Neutrophil (primary cell): ENCODE measurements around the gene RPL7A.
A peak's percentile ranks its signal among the peaks of the same experiment; 100 is the strongest.

ENCODE experiments used
- H3K27ac ChIP-seq: fragments of 200-600 bp; sonication (generic); 2 replicates; pipeline ENCODE4 v1.5.1; 2016; ENCODE audit warnings: mild to moderate bottlenecking, moderate library complexity
- H3K27me3 ChIP-seq: fragments of 200-600 bp; sonication (generic); 2 replicates; pipeline ENCODE4 v1.6.0; 2016; ENCODE audit warnings: mild to moderate bottlenecking
- H3K36me3 ChIP-seq: fragments of 200-600 bp; sonication (generic); 2 replicates; pipeline ENCODE4 v1.5.1; 2017
- H3K4me1 ChIP-seq, 2 experiments: fragments of 200-600 bp in 1 of 2; sonication (generic) in 1 of 2; 1 replicate in 1 of 2; 2 replicates in 1 of 2; pipeline versions ENCODE4 v1.5.1 to v1.6.1; 2013 to 2016; ENCODE audit warnings: low read depth in 1 of 2, low read length in 1 of 2, mild to moderate bottlenecking in 1 of 2, moderate library complexity in 1 of 2; ENCODE audit not compliant: control insufficient read depth in 1 of 2, insufficient read depth in 1 of 2
- H3K4me3 ChIP-seq, 2 experiments: fragments of 200-600 bp in 1 of 2; sonication (generic) in 1 of 2; 1 replicate in 1 of 2; 2 replicates in 1 of 2; pipeline ENCODE4 v1.5.1; 2013 to 2016; ENCODE audit warnings: low read depth in 1 of 2, low read length in 1 of 2, mild to moderate bottlenecking in 1 of 2, moderate library complexity in 1 of 2
- H3K9me3 ChIP-seq: fragments of 200-600 bp; sonication (generic); 2 replicates; pipeline ENCODE4 v1.5.1; 2016
- TF ChIP-seq, protein P1 (sequence below): fragments of 200-600 bp; sonication (generic); IDR thresholded peaks from 2 replicates; pipeline ENCODE4 v1.5.1; 2016; ENCODE audit warnings: antibody characterized with exemption

RPL7A gene

DNA sequence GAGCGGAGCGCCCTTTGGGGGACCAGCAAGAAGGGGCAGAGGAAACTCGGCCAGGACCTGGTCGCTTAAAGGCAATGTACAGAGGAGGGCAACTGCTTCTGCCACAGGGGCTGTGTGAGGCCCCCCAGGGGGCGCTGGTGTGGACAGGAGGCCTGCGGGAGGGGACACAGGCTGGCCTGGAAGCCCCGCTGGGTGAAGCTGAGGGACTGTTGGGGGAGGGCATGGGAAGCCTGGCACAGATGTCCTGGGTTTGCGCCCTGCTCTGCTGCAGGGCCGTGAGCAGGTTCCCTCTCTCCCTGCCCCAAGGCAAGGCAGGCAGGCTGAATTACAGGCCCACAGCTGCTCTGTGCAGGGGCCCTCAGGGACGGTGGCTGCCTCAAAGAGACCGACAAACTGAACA lies 5.4 kb upstream of the RPL7A start:
- H3K9me3 ChIP-seq, result no peaks in the 10 kb centered on the region
- peaks cover 71 to 81% of the 10 kb centered on the region in 2 experiments for H3K4me1 ChIP-seq
- peak overlapping the region in 1 of 2 experiments; percentile 68 for H3K4me3 ChIP-seq
- TF ChIP-seq, protein P1, sequence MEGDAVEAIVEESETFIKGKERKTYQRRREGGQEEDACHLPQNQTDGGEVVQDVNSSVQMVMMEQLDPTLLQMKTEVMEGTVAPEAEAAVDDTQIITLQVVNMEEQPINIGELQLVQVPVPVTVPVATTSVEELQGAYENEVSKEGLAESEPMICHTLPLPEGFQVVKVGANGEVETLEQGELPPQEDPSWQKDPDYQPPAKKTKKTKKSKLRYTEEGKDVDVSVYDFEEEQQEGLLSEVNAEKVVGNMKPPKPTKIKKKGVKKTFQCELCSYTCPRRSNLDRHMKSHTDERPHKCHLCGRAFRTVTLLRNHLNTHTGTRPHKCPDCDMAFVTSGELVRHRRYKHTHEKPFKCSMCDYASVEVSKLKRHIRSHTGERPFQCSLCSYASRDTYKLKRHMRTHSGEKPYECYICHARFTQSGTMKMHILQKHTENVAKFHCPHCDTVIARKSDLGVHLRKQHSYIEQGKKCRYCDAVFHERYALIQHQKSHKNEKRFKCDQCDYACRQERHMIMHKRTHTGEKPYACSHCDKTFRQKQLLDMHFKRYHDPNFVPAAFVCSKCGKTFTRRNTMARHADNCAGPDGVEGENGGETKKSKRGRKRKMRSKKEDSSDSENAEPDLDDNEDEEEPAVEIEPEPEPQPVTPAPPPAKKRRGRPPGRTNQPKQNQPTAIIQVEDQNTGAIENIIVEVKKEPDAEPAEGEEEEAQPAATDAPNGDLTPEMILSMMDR, result no peak
- peak overlapping the region; percentile 99 for H3K27ac ChIP-seq
- H3K36me3 ChIP-seq, result peaks cover 47% of the 10 kb centered on the region
- no peaks in the 10 kb centered on the region for H3K27me3 ChIP-seq

DNA sequence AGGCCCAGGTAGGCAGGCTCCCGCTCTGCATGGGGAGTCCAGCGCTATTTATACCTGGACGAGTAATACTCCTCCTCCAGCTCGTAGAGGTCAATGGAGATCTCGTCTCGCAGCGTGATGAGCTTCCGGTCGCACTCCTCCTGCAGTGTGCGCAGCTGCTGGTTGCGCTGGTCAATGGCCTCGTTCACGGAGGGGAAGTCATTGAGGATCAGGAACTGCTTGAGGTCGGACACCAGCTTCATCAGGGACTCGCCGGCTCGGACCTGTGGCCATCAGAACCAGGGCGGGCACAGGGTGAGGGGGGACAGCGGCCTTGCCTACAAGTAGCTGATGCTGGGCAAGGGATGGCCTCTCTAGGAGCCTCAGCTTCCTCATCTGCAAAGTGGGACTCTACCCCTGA lies 3.9 kb upstream of the RPL7A start:
- H3K4me3 ChIP-seq, result no peak overlapping the region
- TF ChIP-seq, protein P1, result no peak
- no peaks in the 10 kb centered on the region for H3K9me3 ChIP-seq
- H3K4me1 ChIP-seq, result peaks cover 66 to 77% of the 10 kb centered on the region in 2 experiments
- no peaks in the 10 kb centered on the region for H3K27me3 ChIP-seq
- H3K36me3 ChIP-seq, result peaks cover 48% of the 10 kb centered on the region
- H3K27ac ChIP-seq, result no peak overlapping the region

DNA sequence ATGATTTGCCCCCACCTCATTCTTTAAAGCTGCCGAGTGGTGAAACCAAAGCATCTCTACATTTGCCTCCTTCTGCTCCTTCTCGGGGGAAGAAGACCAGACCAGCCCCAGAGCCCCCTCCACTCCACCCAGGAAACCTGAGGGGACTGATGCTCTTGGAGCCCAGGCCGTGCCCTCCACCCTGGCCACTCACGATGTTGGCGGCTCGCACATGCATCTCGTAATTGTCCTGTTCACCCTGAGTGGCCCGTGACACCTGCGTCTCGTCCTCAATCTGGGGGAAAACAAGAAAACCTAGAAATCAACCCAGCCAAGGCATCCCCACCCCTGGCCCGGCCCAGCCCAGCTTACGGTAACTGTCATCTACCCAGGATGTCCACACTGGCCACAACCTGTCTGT lies 3.0 kb upstream of the RPL7A start:
- Histone ChIP-seq H3K4me1 (peaks cover 63 to 73% of the 10 kb centered on the region in 2 experiments), H3K36me3 (peaks cover 57% of the 10 kb centered on the region)

DNA sequence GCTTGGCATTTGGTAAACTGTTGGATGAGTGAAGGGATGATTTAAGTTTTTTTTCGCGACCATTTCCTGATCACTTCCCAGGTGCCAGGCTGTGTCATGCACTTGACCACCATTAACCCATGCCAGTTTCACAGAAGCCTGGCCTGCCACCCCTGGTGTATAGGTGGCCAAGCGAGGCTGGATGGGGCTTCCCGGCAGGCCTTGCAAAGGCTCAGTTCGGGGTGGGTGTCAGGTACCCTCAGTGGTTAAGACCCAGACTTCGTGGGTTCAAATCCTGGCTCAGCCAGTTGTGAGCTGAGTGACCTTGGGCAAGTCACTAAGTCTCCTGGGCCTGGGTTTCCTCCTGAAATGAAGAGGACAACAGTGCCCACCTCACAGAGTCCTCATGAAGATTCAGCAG lies 2.4 kb upstream of the RPL7A start:
- Histone ChIP-seq H3K4me1 (peaks cover 57 to 67% of the 10 kb centered on the region in 2 experiments), H3K27ac (no peak overlapping the region), H3K27me3 (no peaks in the 10 kb centered on the region), H3K36me3 (peaks cover 63% of the 10 kb centered on the region), H3K4me3 (no peak overlapping the region), H3K9me3 (no peaks in the 10 kb centered on the region)
- TF ChIP-seq, protein P1, result no peak

More for the DNA sequence above, 3.0 kb upstream of the RPL7A start:
- Histone ChIP-seq H3K4me3 (no peak overlapping the region), H3K27me3 (no peaks in the 10 kb centered on the region), H3K27ac (no peak overlapping the region), H3K9me3 (no peaks in the 10 kb centered on the region)
- TF ChIP-seq, protein P1, result no peak

DNA sequence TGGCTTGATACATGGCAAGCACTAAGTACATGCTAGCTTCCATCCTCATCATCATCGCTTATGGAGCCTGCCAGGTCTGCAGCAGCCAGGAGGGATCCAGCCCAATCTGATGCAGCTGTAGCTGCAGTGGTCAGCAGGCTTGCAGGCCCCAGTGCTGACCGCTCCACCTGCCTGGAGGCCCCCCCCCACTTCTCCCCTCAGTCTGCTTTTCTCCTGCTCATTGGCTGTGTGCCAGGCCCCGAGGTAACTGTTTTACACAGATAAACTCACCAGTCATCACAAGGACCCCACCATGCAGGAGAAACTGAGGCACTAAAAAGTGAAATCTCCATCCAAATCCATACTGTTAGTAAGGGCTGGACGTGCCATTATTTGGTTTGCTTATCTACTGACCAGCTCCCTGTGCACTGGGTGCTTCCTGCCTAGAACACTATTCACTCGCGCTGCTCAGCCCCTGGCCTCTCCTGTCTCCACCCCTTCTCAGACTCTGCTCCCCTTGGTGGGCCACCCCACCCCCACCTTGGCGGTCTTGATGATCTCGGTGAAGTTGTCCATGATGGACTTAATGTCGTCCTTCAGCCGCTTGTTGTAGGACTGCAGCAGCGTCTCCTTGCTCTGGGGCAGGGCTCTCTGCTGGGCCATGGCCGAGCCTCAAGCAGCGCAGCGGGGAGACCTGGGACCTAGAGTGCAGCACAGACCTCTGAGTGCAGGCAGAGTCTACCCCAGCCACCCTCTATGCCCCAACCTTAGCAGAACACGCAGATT lies 1.8 kb upstream of the RPL7A start:
- peak overlapping the region; percentile 64 to 92 for H3K4me3 ChIP-seq
- no peaks in the 10 kb centered on the region for H3K27me3 ChIP-seq
- H3K36me3 ChIP-seq, result peaks cover 69% of the 10 kb centered on the region
- TF ChIP-seq, protein P1, result no peak
- H3K4me1 ChIP-seq, result peaks cover 51 to 60% of the 10 kb centered on the region in 2 experiments
- no peaks in the 10 kb centered on the region for H3K9me3 ChIP-seq
- H3K27ac ChIP-seq, result peak overlapping the region; percentile 81
